Activated CD4-positive, alpha-beta T cell treated with anti-CD3 and anti-CD28 coated beads, Interleukin-2, amount 50 U/mL, for 24 hours (primary cell): ENCODE measurements around the gene FXYD6.

Experiments used
- DNase-seq, 2 donors: peaks; one replicate each; pipeline ENCODE4 v3.0.0-alpha.2; 2020; ENCODE audit warnings: low read depth in 1 of 2, low spot score in 1 of 2

Gene FXYD6

GRCh38 chr11:117887431-117888138 lies 11.1 kb upstream of the FXYD6 start:
- no peak for DNase-seq

DNA sequence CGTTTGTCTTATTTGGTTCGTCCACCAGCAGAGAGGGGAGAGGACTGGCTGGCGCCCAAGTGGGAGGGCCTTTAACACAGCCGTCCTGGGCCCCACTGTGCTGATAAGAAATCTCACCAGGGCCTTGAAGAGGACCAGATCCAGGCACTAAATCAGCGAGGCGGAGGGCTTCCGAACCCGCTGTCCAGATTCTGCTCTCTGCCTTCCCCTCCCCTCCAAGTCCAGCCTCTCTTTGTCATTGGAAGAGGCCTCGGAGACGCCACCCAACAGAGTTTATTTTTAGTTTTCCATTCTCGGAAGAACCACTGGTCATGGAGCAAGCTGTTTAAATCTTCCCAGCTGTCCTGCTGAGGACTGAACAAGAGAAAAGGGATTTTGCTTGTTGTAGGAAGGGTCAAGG lies 9.3 kb upstream of the FXYD6 start:
- no peak for DNase-seq

DNA sequence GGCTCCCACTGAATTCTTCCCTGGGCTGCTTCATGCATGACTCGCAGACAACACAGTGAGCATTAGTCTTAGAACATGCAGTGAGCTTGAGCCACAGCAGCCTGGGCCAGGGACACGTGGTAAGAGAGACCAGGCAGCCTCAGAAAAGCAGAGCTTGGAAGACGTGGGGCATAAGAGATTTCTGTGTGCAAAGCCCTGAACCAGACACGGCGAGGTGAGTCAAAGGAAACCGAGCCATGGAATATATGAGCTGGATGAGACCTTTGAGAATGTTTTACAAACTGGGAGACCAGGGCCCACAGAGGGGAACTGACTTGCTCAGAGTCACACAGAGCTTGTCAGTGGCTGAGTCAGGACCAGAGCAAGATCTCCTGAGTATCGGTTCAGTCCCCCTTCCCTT lies 8.5 kb upstream of the FXYD6 start:
- DNase-seq, result peak in 1 of 2 donors; percentile 16

- DNase-seq, result no peak
Measured at GRCh38 chr11:117883063-117883462, 6.6 kb upstream of the FXYD6 start.

GRCh38 chr11:117882311-117882905 lies 6.0 kb upstream of the FXYD6 start:
- DNase-seq, result no peak

- no peak for DNase-seq
Measured at GRCh38 chr11:117881217-117881616, 4.8 kb upstream of the FXYD6 start.

DNA sequence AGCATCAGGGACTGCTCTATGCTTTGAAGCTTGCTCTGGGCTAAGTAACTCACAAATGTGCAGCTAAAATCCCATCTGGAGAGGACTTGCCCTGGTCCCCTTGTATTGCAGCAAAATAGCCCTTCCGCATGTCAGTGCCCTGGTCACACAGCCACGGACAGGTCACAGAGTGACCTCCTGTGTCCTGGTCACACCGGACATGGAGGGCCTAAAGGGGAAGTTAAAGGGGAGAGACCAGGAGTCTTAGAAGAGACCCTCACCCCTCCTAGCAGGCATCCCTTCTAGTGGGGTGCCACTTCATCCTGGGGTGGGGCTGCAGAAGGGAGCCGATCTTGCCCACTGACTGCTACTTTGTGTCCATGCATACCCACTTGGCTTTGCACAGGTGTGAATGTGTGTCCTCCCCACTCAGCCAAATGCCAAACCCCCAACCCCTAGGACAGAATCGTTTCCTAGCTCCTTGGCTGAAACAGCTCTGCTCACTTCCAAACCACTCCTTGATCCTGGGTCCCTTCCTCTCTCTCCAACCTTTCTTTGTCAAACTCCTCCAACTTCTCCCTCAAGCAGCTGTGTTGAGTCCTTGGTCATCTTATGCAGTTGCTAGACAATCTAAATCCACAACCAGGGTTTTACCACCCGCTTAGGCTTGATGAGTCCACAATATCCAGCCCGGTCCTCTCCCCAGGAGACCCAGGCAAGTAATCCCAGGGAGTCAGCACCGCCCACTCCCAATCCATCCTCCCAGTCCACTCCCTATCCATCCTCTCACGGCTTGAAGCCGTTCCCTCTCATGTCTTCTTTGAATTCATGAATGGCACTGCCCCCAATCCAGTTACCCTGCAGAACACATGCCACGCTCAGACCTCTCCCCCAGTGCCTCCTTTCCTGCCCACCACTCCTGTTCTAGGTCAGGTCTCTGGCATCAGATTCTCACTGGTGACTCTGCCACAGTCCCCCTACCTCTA lies 3.3 kb upstream of the FXYD6 start:
- DNase-seq, result no peak

DNA sequence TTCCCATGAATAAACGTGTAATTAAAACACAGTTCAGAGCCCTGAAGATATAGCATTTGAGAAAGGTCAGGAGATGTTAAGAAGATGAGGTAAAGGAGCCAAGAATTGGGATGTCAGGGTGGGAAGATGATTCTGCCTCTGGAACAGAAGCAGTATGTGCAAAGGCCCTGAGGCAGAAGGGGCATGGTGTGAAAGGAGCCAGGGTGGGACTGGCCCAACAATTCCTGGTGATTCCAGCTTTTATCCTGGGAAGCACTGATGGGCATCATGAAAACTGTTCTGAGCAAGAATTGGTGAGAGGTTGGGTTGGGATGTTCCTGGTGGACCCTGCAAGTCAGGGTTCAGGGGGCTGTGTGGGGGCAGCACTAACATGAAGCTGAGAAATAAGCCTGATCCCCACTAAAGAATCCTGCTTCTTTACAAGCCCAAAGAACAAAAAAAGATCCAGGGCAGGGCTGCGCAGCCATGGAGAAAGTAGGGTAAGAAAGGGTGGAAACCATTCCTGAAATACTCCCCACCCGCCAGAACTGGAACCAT lies 2.5 kb upstream of the FXYD6 start:
- no peak for DNase-seq

- DNase-seq, result no peak
Measured at GRCh38 chr11:117878314-117878938, 2.0 kb upstream of the FXYD6 start.

- no peak for DNase-seq
Measured at GRCh38 chr11:117877120-117877784, 794 bp upstream of the FXYD6 start.

DNA sequence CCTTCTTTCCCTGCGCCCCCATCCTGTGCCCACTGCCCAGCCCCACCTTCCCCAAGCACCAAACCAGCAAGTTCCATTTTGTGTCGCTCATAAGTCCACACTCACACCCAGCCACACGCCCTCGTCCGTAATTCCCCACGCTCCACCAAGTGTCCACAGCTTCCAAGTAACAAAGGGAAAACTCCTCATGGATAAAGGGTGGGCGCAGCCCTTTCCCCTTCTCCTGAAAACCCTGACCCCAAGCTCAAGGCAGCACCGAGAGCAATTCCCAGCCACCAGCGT lies 458 bp downstream of the FXYD6 start:
- no peak for DNase-seq

- no peak for DNase-seq
Measured at GRCh38 chr11:117875382-117876058, 938 bp downstream of the FXYD6 start.

DNA sequence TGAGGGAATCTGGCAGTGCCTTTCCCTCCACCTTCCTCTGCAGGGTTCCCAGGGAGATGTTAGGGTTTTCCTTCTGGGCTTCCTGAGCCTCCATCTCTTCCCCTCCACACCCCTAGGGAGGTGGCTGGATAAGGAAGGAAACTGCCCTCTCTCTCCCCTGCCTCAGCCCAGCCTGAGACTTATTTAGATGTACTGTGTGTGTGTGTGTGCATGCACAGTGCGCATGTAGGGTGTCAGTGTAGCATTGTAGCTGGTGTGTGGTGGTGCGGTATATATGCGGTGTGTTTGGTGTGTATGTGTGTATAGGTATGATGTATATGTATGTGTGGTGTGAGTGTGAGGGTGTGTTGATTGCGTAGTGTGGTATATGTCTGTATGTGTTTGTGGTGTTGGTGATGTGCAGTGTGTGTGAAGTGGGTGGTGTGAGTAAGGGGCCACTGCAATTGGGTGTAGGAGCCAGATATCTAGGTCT lies 1.5 kb downstream of the FXYD6 start:
- no peak for DNase-seq

GRCh38 chr11:117874253-117874909 lies 2.1 kb downstream of the FXYD6 start:
- no peak for DNase-seq

GRCh38 chr11:117873828-117874125 lies 2.7 kb downstream of the FXYD6 start:
- no peak for DNase-seq

GRCh38 chr11:117872975-117873827 lies 3.3 kb downstream of the FXYD6 start:
- no peak for DNase-seq

DNA sequence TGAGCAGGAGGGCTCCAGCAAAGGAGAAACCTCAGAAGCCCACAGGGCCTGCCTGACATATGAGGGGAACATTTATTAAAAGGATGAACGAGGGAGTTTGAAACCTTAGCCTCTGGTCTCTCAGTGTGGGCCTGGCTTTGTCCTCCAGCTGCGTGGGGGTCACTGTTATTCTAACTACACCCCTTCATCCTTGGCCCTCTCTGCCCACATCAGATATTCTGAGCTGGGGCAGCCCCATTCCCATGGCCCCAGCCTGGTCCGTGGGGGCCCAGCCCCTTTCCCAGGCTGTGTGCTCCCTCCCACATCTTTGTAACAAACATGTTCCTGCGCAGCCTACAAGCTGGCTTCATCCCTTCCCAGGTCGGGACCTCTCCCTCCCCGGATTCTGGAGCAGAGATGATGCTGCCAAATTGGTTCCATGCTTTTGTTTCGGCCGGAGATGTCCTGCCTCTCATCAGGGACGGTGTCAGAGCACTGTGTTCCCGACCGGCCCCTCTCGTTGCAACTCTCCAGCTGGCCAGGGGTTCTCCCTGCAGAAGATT lies 4.0 kb downstream of the FXYD6 start:
- no peak for DNase-seq

- no peak for DNase-seq
Measured at GRCh38 chr11:117871784-117872183, 4.7 kb downstream of the FXYD6 start.

- DNase-seq, result no peak
Measured at GRCh38 chr11:117871160-117871559, 5.3 kb downstream of the FXYD6 start.
